Neural progenitor cell (in vitro differentiated cells): ENCODE data around the gene YBX2. TPM values are rescaled to one million over a fixed set of nuclear protein-coding genes. Genes with fewer than 3 reads are reported as not detected.

Experiments
- DNase-seq: peaks from one replicate; pipeline ENCODE4 v3.0.0-alpha.2; 2016; ENCODE audit warnings: low spot score
- H2AFZ ChIP-seq: fragments of 200-600 bp; sonication (generic); replicated peaks from 2 replicates; pipeline ENCODE4 v1.6.1; 2016; ENCODE audit warnings: antibody characterized with exemption
- H3F3A ChIP-seq: fragments of 200-600 bp; sonication (generic); 2 replicates; pipeline ENCODE4 v1.6.1; 2016; ENCODE audit warnings: antibody characterized with exemption, low read depth
- H3K27ac ChIP-seq: fragments of 200-600 bp; sonication (generic); 2 replicates; pipeline ENCODE4 v1.5.1; 2016; ENCODE audit warnings: mild to moderate bottlenecking
- H3K27me3 ChIP-seq: fragments of 200-600 bp; sonication (generic); 2 replicates; pipeline ENCODE4 v1.6.1; 2016; ENCODE audit warnings: mild to moderate bottlenecking, moderate library complexity
- H3K36me3 ChIP-seq: fragments of 200-600 bp; sonication (generic); 2 replicates; pipeline ENCODE4 v1.5.1; 2016
- H3K4me1 ChIP-seq: fragments of 200-600 bp; sonication (generic); 2 replicates; pipeline ENCODE4 v1.6.1; 2016; ENCODE audit warnings: mixed run types
- H3K4me2 ChIP-seq: fragments of 200-600 bp; sonication (generic); 2 replicates; pipeline ENCODE4 v1.6.1; 2016
- H3K4me3 ChIP-seq: fragments of 200-600 bp; sonication (generic); 2 replicates; pipeline ENCODE4 v1.5.1; 2016
- H3K79me2 ChIP-seq: fragments of 200-600 bp; sonication (generic); 2 replicates; pipeline ENCODE4 v1.6.1; 2016; ENCODE audit warnings: low read depth
- H3K9ac ChIP-seq: fragments of 200-600 bp; sonication (generic); 2 replicates; pipeline ENCODE4 v1.6.1; 2016
- H3K9me3 ChIP-seq: fragments of 200-600 bp; sonication (generic); 2 replicates; pipeline ENCODE4 v1.5.1; 2016; ENCODE audit warnings: low read depth
- H4K20me1 ChIP-seq: fragments of 200-600 bp; sonication (generic); 2 replicates; pipeline ENCODE4 v1.6.1; 2016; ENCODE audit warnings: low read depth
- H3K27ac Mint-ChIP-seq: 3 replicates; pipeline ENCODE4 v1.8.0; 2021; ENCODE audit warnings: mixed read lengths
- H3K27me3 Mint-ChIP-seq: 2 replicates; pipeline ENCODE4 v1.8.0; 2022; ENCODE audit warnings: low read depth, mild to moderate bottlenecking, inconsistent platforms, moderate library complexity, mixed read lengths; ENCODE audit not compliant: insufficient read depth
- H3K36me3 Mint-ChIP-seq: 3 replicates; pipeline ENCODE4 v1.8.0; 2021; ENCODE audit warnings: mixed read lengths
- H3K4me1 Mint-ChIP-seq: 3 replicates; pipeline ENCODE4 v1.8.0; 2021; ENCODE audit warnings: mixed read lengths
- H3K4me3 Mint-ChIP-seq: 3 replicates; pipeline ENCODE4 v1.8.0; 2021; ENCODE audit warnings: mild to moderate bottlenecking, moderate library complexity, mixed read lengths
- H3K9me3 Mint-ChIP-seq: 3 replicates; pipeline ENCODE4 v1.8.0; 2020; ENCODE audit warnings: mixed read lengths
- EZH2 ChIP-seq: fragments of 200-600 bp; sonication (generic); IDR thresholded peaks from 2 replicates; pipeline ENCODE4 v1.6.1; 2017; ENCODE audit warnings: antibody characterized with exemption, mild to moderate bottlenecking, moderate library complexity
- EZH2phosphoT487 ChIP-seq: fragments of 200-600 bp; sonication (generic); IDR thresholded peaks from 2 replicates; pipeline ENCODE4 v1.6.1; 2017; ENCODE audit warnings: antibody characterized with exemption
- total RNA-seq: library from RNA; depleted of rRNA; stranded (reverse); fragments of >200 nt; gene quantifications from 2 replicates; pipeline ENCODE4 v1.2.3, GENCODE V29; 2015; ENCODE audit warnings: low replicate concordance
- TF ChIP-seq, protein P1 (sequence below): fragments of 200-600 bp; sonication (generic); IDR thresholded peaks from 2 replicates; pipeline ENCODE4 v1.5.1; 2017; ENCODE audit warnings: antibody characterized with exemption, mild to moderate bottlenecking

The YBX2 gene
- total RNA-seq, 1 donor from 2014 or later: 2.7 TPM

DNA sequence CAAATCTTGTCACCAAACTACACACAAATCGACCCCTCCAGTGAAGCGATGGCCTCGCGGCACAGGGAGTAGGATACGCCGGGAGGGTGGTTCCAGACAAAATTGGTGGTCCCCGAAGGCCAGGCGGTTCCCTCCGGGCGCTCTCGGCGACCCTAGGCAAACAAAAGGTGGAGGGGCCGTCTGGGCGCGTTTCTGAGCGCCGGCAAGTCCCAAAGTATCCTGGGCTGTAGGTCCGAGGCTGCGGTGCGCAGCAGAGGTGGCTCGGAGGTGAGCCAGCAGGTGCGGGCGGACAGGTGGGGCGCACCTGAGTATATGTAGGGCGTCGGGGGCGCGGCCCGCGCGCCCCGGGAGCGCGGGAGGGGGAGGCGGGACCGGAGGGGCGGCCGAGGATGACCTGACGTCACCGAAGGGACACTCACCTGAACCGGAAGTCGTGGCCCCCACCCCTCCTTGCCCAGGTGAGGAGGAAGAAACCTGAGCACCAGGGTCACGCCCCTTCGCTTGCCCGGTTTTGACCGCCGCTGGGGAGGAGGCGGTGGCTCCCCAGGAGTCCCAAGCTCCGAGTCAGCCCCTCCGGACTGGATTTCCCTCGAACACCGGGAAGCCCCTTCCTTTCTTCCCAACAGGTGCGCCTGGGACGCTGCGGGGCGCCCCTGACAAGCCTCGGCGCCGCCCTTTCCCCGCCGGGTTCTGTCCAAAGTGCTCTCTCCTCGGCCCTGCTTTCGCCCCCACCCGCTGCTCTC, 32.1 kb downstream of the YBX2 start, which contains the start of gene CLDN7:
TSS of gene CLDN7 (minus strand) at position 287 of the 743 bp plus-strand sequence. CDS start 435 bp downstream, outside the sequence.
- Mint-ChIP-seq H3K27ac (no peak within 1 kb of the TSS), H3K27me3 (peaks cover 51% of the 10 kb centered on the region), H3K9me3 (no peaks in the 10 kb centered on the region), H3K4me1 (peaks cover 8% of the 10 kb centered on the region), H3K36me3 (peaks cover 13% of the 10 kb centered on the region), H3K4me3 (peak within 1 kb of the TSS; percentile 71)
- Histone ChIP-seq H3K27me3 (peaks cover 49% of the 10 kb centered on the region), H2AFZ (peak within 1 kb of the TSS; percentile 86), H4K20me1 (peaks cover 11% of the 10 kb centered on the region), H3K4me3 (peak within 1 kb of the TSS; percentile 41), H3K36me3 (no peaks in the 10 kb centered on the region), H3F3A (peaks cover 32% of the 10 kb centered on the region), H3K79me2 (no peaks in the 10 kb centered on the region), H3K4me1 (peaks cover 14% of the 10 kb centered on the region), H3K9ac (no peak within 1 kb of the TSS), H3K9me3 (no peaks in the 10 kb centered on the region), H3K4me2 (peak within 1 kb of the TSS; percentile 79), H3K27ac (no peak within 1 kb of the TSS)
- TF ChIP-seq, protein P1, sequence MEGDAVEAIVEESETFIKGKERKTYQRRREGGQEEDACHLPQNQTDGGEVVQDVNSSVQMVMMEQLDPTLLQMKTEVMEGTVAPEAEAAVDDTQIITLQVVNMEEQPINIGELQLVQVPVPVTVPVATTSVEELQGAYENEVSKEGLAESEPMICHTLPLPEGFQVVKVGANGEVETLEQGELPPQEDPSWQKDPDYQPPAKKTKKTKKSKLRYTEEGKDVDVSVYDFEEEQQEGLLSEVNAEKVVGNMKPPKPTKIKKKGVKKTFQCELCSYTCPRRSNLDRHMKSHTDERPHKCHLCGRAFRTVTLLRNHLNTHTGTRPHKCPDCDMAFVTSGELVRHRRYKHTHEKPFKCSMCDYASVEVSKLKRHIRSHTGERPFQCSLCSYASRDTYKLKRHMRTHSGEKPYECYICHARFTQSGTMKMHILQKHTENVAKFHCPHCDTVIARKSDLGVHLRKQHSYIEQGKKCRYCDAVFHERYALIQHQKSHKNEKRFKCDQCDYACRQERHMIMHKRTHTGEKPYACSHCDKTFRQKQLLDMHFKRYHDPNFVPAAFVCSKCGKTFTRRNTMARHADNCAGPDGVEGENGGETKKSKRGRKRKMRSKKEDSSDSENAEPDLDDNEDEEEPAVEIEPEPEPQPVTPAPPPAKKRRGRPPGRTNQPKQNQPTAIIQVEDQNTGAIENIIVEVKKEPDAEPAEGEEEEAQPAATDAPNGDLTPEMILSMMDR: no peak
- peak; percentile 97 for TF ChIP-seq EZH2
- TF ChIP-seq EZH2phosphoT487: peak; percentile 97
- peak; percentile 37 for DNase-seq

DNA sequence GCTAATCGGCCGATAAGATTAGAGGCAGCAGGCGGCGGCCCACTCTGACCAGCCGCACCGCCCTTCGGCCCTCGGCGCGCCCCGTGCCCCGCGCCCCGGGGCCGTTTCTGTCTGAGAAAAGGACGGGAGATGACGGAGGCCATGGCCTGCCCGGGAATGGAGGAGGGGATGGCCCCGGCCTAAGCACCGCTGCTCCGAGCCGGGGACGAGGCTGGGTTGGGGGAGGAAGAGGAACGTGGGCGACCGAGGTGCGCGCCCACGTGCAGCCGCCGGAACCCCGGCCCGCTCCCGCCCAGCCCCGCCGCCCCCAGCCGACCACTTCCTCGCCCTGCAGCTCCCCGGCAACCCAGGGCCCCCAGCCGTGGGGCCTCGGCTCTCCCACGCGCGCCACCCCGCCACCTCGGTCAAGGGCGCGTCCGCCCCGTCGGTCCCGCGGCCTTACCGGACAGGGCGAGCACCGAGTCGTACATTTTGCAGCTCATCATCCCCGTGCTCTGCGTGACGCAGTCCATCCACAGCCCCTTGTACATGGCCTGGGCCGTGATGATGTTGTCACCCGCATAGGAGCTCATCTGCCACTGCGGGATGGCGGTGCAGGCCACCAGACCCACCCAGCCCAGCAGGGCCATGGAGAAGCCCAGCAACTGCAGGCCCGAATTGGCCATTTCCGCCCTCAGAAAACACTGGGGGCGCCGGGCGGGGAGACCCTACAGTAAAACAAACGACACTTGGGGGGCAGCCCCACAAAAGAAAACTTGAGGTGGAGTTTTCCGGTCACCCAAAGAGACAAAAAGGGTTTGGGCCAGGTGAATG, 32.9 kb downstream of the YBX2 start:
- peaks cover 16% of the 10 kb centered on the region for H3K36me3 Mint-ChIP-seq
- Histone ChIP-seq H3K4me3 (peak overlapping the region; percentile 41), H3K36me3 (no peaks in the 10 kb centered on the region), H4K20me1 (peaks cover 11% of the 10 kb centered on the region), H3K27me3 (peaks cover 49% of the 10 kb centered on the region), H3K9me3 (no peaks in the 10 kb centered on the region), H2AFZ (peak overlapping the region; percentile 81), H3K27ac (no peak overlapping the region), H3K4me1 (peaks cover 14% of the 10 kb centered on the region), H3K9ac (no peak overlapping the region), H3K4me2 (peak overlapping the region; percentile 79), H3F3A (peaks cover 32% of the 10 kb centered on the region), H3K79me2 (no peaks in the 10 kb centered on the region)
- peaks cover 48% of the 10 kb centered on the region for H3K27me3 Mint-ChIP-seq
- H3K4me3 Mint-ChIP-seq: peak overlapping the region; percentile 71
- peaks cover 8% of the 10 kb centered on the region for H3K4me1 Mint-ChIP-seq
- H3K27ac Mint-ChIP-seq: no peak overlapping the region
- DNase-seq: no peak
- no peaks in the 10 kb centered on the region for H3K9me3 Mint-ChIP-seq
- TF ChIP-seq, protein P1: no peak
- peak; percentile 98 for TF ChIP-seq EZH2
- peak; percentile 98 for TF ChIP-seq EZH2phosphoT487

DNA sequence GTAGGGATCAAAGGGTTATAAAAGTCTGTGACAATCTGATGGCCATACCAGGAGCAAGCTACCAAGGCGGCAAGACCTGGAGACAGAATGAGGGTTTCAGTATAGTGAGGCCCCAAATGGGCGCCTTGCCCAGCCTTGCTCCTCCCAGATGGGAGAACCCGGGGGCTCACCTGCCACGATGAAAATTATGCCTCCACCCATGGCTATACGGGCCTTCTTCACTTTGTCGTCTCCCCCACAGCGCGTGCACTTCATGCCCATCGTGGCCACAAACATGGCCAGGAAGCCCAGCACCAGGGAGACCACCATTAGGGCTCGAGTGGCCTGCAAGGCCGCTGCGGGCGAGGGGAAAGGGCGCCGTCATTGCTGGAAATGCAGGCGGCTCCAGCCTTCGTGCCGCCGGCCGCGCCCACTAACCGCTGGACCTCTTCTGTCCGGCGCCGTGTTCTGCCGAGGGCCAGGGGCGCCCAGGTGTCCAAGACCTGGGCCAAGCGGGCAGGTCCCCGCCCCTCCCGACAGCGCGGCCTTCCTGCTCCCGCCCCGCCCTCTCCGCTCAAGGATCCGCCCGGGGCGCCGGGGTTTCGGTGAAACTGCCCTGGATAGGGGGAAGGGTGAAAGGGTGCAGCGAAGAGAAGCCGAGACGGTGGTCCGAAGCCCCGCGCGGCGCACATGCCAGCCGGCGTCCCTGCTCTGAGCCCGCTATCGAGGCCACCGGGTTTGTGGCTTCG, 33.6 kb downstream of the YBX2 start:
- Histone ChIP-seq H3K27ac (no peak overlapping the region), H4K20me1 (peaks cover 11% of the 10 kb centered on the region), H3K79me2 (no peaks in the 10 kb centered on the region), H2AFZ (peak overlapping the region; percentile 81), H3K4me2 (peak overlapping the region; percentile 78), H3K4me1 (peaks cover 14% of the 10 kb centered on the region), H3K9me3 (no peaks in the 10 kb centered on the region), H3K27me3 (peaks cover 49% of the 10 kb centered on the region), H3K4me3 (peak overlapping the region; percentile 41), H3K9ac (no peak overlapping the region), H3K36me3 (no peaks in the 10 kb centered on the region), H3F3A (peaks cover 29% of the 10 kb centered on the region)
- TF ChIP-seq EZH2phosphoT487 (no peak), EZH2 (no peak)
- TF ChIP-seq, protein P1: no peak
- peaks cover 8% of the 10 kb centered on the region for H3K4me1 Mint-ChIP-seq
- DNase-seq: peak; percentile 73
- no peak overlapping the region for H3K27ac Mint-ChIP-seq
- H3K36me3 Mint-ChIP-seq: peaks cover 20% of the 10 kb centered on the region
- H3K4me3 Mint-ChIP-seq: peak overlapping the region; percentile 70
- H3K9me3 Mint-ChIP-seq: no peaks in the 10 kb centered on the region
- peaks cover 48% of the 10 kb centered on the region for H3K27me3 Mint-ChIP-seq
